Kidney epithelial cell (primary cell): ENCODE data around the gene NCAM1. TPM values are rescaled to one million over a fixed set of nuclear protein-coding genes. Genes with fewer than 3 reads are reported as not detected.

Source experiments
- DNase-seq: peaks from one replicate; pipeline ENCODE4 v3.0.0-alpha.2; 2010; ENCODE audit warnings: low read depth
- H3K27me3 ChIP-seq: 2 replicates; pipeline ENCODE4 v1.6.0; 2011; ENCODE audit warnings: low read length; ENCODE audit not compliant: control insufficient read depth, insufficient read depth
- H3K36me3 ChIP-seq: 2 replicates; pipeline ENCODE4 v1.5.1; 2011; ENCODE audit warnings: low read length; ENCODE audit not compliant: control insufficient read depth, insufficient read depth
- H3K4me3 ChIP-seq: 2 replicates; pipeline ENCODE4 v1.5.1; 2011; ENCODE audit warnings: low read depth, mild to moderate bottlenecking, control low read depth, low read length
- total RNA-seq: library from RNA; depleted of rRNA; stranded (reverse); fragments of >200 nt; gene quantifications from 2 replicates; pipeline ENCODE4 v1.2.3, GENCODE V29; 2015
- TF ChIP-seq, protein P1 (sequence below): IDR thresholded peaks from 2 replicates; pipeline ENCODE4 v1.5.1; 2011; ENCODE audit warnings: mild to moderate bottlenecking, moderate library complexity, low read length, control low read depth, inconsistent platforms; ENCODE audit not compliant: insufficient read depth, poor library complexity, severe bottlenecking

NCAM1 gene
- total RNA-seq, 1 donor from 2014 or later: 16.5 TPM

- Histone ChIP-seq H3K4me3 (no peak overlapping the region), H3K36me3 (no peaks in the 10 kb centered on the region), H3K27me3 (no peaks in the 10 kb centered on the region)
- no peak for DNase-seq
- TF ChIP-seq, protein P1, sequence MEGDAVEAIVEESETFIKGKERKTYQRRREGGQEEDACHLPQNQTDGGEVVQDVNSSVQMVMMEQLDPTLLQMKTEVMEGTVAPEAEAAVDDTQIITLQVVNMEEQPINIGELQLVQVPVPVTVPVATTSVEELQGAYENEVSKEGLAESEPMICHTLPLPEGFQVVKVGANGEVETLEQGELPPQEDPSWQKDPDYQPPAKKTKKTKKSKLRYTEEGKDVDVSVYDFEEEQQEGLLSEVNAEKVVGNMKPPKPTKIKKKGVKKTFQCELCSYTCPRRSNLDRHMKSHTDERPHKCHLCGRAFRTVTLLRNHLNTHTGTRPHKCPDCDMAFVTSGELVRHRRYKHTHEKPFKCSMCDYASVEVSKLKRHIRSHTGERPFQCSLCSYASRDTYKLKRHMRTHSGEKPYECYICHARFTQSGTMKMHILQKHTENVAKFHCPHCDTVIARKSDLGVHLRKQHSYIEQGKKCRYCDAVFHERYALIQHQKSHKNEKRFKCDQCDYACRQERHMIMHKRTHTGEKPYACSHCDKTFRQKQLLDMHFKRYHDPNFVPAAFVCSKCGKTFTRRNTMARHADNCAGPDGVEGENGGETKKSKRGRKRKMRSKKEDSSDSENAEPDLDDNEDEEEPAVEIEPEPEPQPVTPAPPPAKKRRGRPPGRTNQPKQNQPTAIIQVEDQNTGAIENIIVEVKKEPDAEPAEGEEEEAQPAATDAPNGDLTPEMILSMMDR: no peak
These were observed 350.3 kb downstream of the NCAM1 start for GRCh38 chr11:113311536-113311935.

- no peak overlapping the region for H3K4me3 ChIP-seq
These were observed 352.4 kb downstream of the NCAM1 start for GRCh38 chr11:113313601-113314000.

DNA sequence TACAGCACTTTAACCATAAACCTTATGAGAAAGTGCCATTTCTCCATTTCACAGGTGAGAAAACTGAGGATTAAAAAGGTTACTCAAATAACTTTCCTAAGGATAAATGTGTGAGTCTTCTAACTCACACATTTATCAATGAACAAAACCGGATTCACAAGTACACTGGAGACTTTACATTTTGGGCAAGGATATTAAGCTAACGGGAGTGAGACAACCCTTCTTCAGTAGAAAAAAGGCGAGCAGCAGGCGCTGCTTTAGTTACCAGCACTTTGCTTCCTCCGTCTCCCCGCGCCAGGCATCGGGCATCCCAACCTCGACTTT lies 352.8 kb downstream of the NCAM1 start:
- Histone ChIP-seq H3K36me3 (no peaks in the 10 kb centered on the region), H3K4me3 (peak overlapping the region; percentile 23), H3K27me3 (no peaks in the 10 kb centered on the region)
- DNase-seq: no peak
- TF ChIP-seq, protein P1: no peak

More at GRCh38 chr11:113313601-113314000, 352.4 kb downstream of the NCAM1 start:
- H3K27me3 ChIP-seq: no peaks in the 10 kb centered on the region
- TF ChIP-seq, protein P1: no peak
- no peaks in the 10 kb centered on the region for H3K36me3 ChIP-seq
- DNase-seq: peak; percentile 21

GRCh38 chr11:113314389-113315301 lies 353.4 kb downstream of the NCAM1 start, which contains the start of gene TTC12:
Gene TTC12, plus strand, starts transcription at chr11:113314583. Its CDS starts 1,675 bp downstream, at chr11:113316258.
- H3K4me3 ChIP-seq: peak within 1 kb of the TSS; percentile 91
- H3K27me3 ChIP-seq: no peaks in the 10 kb centered on the region
- peak; percentile 45 for DNase-seq
- no peaks in the 10 kb centered on the region for H3K36me3 ChIP-seq
- TF ChIP-seq, protein P1: no peak

DNA sequence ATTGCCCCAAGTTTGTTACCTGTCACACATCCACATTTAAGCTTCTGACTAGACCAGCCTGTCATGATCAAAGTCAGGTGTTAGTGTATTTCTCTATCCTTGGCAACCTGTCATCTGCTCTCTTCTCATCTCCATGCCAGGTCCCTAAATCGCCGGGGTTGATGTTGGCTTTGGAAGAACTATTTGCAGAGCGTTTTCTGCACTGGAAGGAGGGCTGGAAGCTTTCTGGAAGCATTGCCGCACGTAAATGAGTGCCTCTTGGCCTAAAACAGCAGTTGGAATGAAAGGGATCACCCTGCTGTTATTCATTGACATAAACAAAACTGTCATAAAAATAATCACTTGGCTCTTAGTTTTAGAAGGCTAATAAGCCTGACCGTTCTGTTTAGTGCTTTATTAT lies 354.6 kb downstream of the NCAM1 start:
- no peak for DNase-seq
- no peak overlapping the region for H3K4me3 ChIP-seq

More for the DNA sequence above, 354.6 kb downstream of the NCAM1 start:
- TF ChIP-seq, protein P1: no peak
- Histone ChIP-seq H3K36me3 (no peaks in the 10 kb centered on the region), H3K27me3 (no peaks in the 10 kb centered on the region)
